Measurements from ENCODE around the gene GYG2. TPM values are rescaled to one million over a fixed set of nuclear protein-coding genes. Genes with fewer than 3 reads are reported as not detected.

GYG2 gene
- total and polyA plus RNA-seq, 5 donors from 2014 or later = not detected

- Mint-ChIP-seq H3K4me1 (no peaks in the 10 kb centered on the region), H3K27me3 (peaks cover 2% of the 10 kb centered on the region)
These were observed 45.7 kb downstream of the GYG2 start for GRCh38 chrX:2874222-2875135.

GRCh38 chrX:2875136-2875481 is 46.4 kb downstream of the GYG2 start:
- H3K27me3 ChIP-seq (ENCODE audit: control insufficient read depth, insufficient read depth, low read length) = no peaks in the 10 kb centered on the region
- no peaks in the 10 kb centered on the region for H3K9me3 ChIP-seq (ENCODE audit: control insufficient read depth in 2 of 2, low read length in 2 of 2)
- Mint-ChIP-seq H3K4me1 (no peaks in the 10 kb centered on the region), H3K27me3 (peaks cover 5% of the 10 kb centered on the region), H3K9me3 (peaks cover 0 to 10% (median 0%) of the 10 kb centered on the region in 7 donors), H3K4me3 (no peak overlapping the region), H3K27ac (no peak overlapping the region), H3K36me3 (no peaks in the 10 kb centered on the region)
- H3K4me1 ChIP-seq (ENCODE audit: control insufficient read depth, insufficient read depth, low read length, poor library complexity, severe bottlenecking) = no peaks in the 10 kb centered on the region
- no peak for ATAC-seq (ENCODE audit: low read depth in 2 of 2)
- no peaks in the 10 kb centered on the region for H3K36me3 ChIP-seq (ENCODE audit: control insufficient read depth, insufficient read depth, low read length)
- H3K4me3 ChIP-seq (ENCODE audit: low read depth, low read length) = no peak overlapping the region
- no peak overlapping the region for H3K27ac ChIP-seq (ENCODE audit: insufficient read depth, low read length, poor library complexity, severe bottlenecking)
- no peak for DNase-seq

More at GRCh38 chrX:2874222-2875135, 45.7 kb downstream of the GYG2 start:
- no peaks in the 10 kb centered on the region for H3K4me1 ChIP-seq (ENCODE audit: control insufficient read depth, insufficient read depth, low read length, poor library complexity, severe bottlenecking)
- no peak overlapping the region for H3K27ac ChIP-seq (ENCODE audit: insufficient read depth, low read length, poor library complexity, severe bottlenecking)
- no peak overlapping the region for H3K4me3 ChIP-seq (ENCODE audit: low read depth, low read length)
- DNase-seq (no peak), ATAC-seq (ENCODE audit: low read depth in 2 of 2) (no peak)
- H3K36me3 Mint-ChIP-seq = no peaks in the 10 kb centered on the region
- no peaks in the 10 kb centered on the region for H3K36me3 ChIP-seq (ENCODE audit: control insufficient read depth, insufficient read depth, low read length)
- H3K4me3 Mint-ChIP-seq = no peak overlapping the region
- no peak overlapping the region for H3K27ac Mint-ChIP-seq
- H3K9me3 ChIP-seq (ENCODE audit: control insufficient read depth in 2 of 2, low read length in 2 of 2) = no peaks in the 10 kb centered on the region
- peaks cover 0 to 10% (median 0%) of the 10 kb centered on the region in 7 donors for H3K9me3 Mint-ChIP-seq
- H3K27me3 ChIP-seq (ENCODE audit: control insufficient read depth, insufficient read depth, low read length) = no peaks in the 10 kb centered on the region

- Mint-ChIP-seq H3K27ac (no peak overlapping the region), H3K4me1 (no peaks in the 10 kb centered on the region), H3K36me3 (no peaks in the 10 kb centered on the region), H3K4me3 (no peak overlapping the region), H3K9me3 (peaks cover 0 to 10% (median 0%) of the 10 kb centered on the region in 7 donors), H3K27me3 (peaks cover 5% of the 10 kb centered on the region)
- DNase-seq = no peak
- Histone ChIP-seq H3K4me1 (ENCODE audit: control insufficient read depth, insufficient read depth, low read length, poor library complexity, severe bottlenecking) (no peaks in the 10 kb centered on the region), H3K4me3 (ENCODE audit: low read depth, low read length) (no peak overlapping the region), H3K9me3 (ENCODE audit: control insufficient read depth in 2 of 2, low read length in 2 of 2) (no peaks in the 10 kb centered on the region), H3K27me3 (ENCODE audit: control insufficient read depth, insufficient read depth, low read length) (no peaks in the 10 kb centered on the region), H3K27ac (ENCODE audit: insufficient read depth, low read length, poor library complexity, severe bottlenecking) (no peak overlapping the region), H3K36me3 (ENCODE audit: control insufficient read depth, insufficient read depth, low read length) (no peaks in the 10 kb centered on the region)
- ATAC-seq (ENCODE audit: low read depth in 2 of 2) = no peak
These were observed 47.2 kb downstream of the GYG2 start for GRCh38 chrX:2875798-2876399.

- no peak overlapping the region for H3K27ac Mint-ChIP-seq
- H3K4me3 Mint-ChIP-seq = no peak overlapping the region
- Histone ChIP-seq H3K4me3 (ENCODE audit: low read depth, low read length) (no peak overlapping the region), H3K27ac (ENCODE audit: insufficient read depth, low read length, poor library complexity, severe bottlenecking) (no peak overlapping the region), H3K9me3 (ENCODE audit: control insufficient read depth in 2 of 2, low read length in 2 of 2) (no peaks in the 10 kb centered on the region), H3K36me3 (ENCODE audit: control insufficient read depth, insufficient read depth, low read length) (no peaks in the 10 kb centered on the region), H3K27me3 (ENCODE audit: control insufficient read depth, insufficient read depth, low read length) (no peaks in the 10 kb centered on the region), H3K4me1 (ENCODE audit: control insufficient read depth, insufficient read depth, low read length, poor library complexity, severe bottlenecking) (no peaks in the 10 kb centered on the region)
- H3K9me3 Mint-ChIP-seq = peaks cover 0 to 5% (median 0%) of the 10 kb centered on the region in 7 donors
- no peaks in the 10 kb centered on the region for H3K36me3 Mint-ChIP-seq
- DNase-seq (no peak), ATAC-seq (ENCODE audit: low read depth in 2 of 2) (no peak)
- H3K27me3 Mint-ChIP-seq = peaks cover 10% of the 10 kb centered on the region
- no peaks in the 10 kb centered on the region for H3K4me1 Mint-ChIP-seq
These were observed 49.8 kb downstream of the GYG2 start for GRCh38 chrX:2878563-2878962.

GRCh38 chrX:2879670-2880069 is 50.9 kb downstream of the GYG2 start:
- no peaks in the 10 kb centered on the region for H3K36me3 ChIP-seq (ENCODE audit: control insufficient read depth, insufficient read depth, low read length)
- DNase-seq = no peak
- peaks cover 0 to 4% (median 0%) of the 10 kb centered on the region in 7 donors for H3K9me3 Mint-ChIP-seq
- no peaks in the 10 kb centered on the region for H3K36me3 Mint-ChIP-seq
- H3K27ac Mint-ChIP-seq = no peak overlapping the region
- H3K27me3 ChIP-seq (ENCODE audit: control insufficient read depth, insufficient read depth, low read length) = no peaks in the 10 kb centered on the region
- no peak overlapping the region for H3K4me3 ChIP-seq (ENCODE audit: low read depth, low read length)
- H3K27ac ChIP-seq (ENCODE audit: insufficient read depth, low read length, poor library complexity, severe bottlenecking) = no peak overlapping the region
- no peak overlapping the region for H3K4me3 Mint-ChIP-seq
- no peak for ATAC-seq (ENCODE audit: low read depth in 2 of 2)
- no peaks in the 10 kb centered on the region for H3K4me1 Mint-ChIP-seq
- no peaks in the 10 kb centered on the region for H3K4me1 ChIP-seq (ENCODE audit: control insufficient read depth, insufficient read depth, low read length, poor library complexity, severe bottlenecking)
- peaks cover 10% of the 10 kb centered on the region for H3K27me3 Mint-ChIP-seq
- H3K9me3 ChIP-seq (ENCODE audit: control insufficient read depth in 2 of 2, low read length in 2 of 2) = no peaks in the 10 kb centered on the region

- Mint-ChIP-seq H3K4me1 (peaks cover 0 to 2% (median 1%) of the 10 kb centered on the region in 4 donors), H3K27me3 (peaks cover 13% of the 10 kb centered on the region), H3K9me3 (peaks cover 0 to 3% (median 0%) of the 10 kb centered on the region in 7 donors), H3K4me3 (no peak overlapping the region), H3K27ac (no peak overlapping the region), H3K36me3 (no peaks in the 10 kb centered on the region)
- Histone ChIP-seq H3K4me1 (ENCODE audit: control insufficient read depth, insufficient read depth, low read length, poor library complexity, severe bottlenecking) (no peaks in the 10 kb centered on the region), H3K27ac (ENCODE audit: insufficient read depth, low read length, poor library complexity, severe bottlenecking) (no peak overlapping the region), H3K27me3 (ENCODE audit: control insufficient read depth, insufficient read depth, low read length) (no peaks in the 10 kb centered on the region), H3K9me3 (ENCODE audit: control insufficient read depth in 2 of 2, low read length in 2 of 2) (no peaks in the 10 kb centered on the region), H3K4me3 (ENCODE audit: low read depth, low read length) (no peak overlapping the region), H3K36me3 (ENCODE audit: control insufficient read depth, insufficient read depth, low read length) (no peaks in the 10 kb centered on the region)
- DNase-seq = no peak
- no peak for ATAC-seq (ENCODE audit: low read depth in 2 of 2)
These were observed 55.0 kb downstream of the GYG2 start for GRCh38 chrX:2883770-2884169.

- Histone ChIP-seq H3K27ac (ENCODE audit: insufficient read depth, low read length, poor library complexity, severe bottlenecking) (no peak overlapping the region), H3K27me3 (ENCODE audit: control insufficient read depth, insufficient read depth, low read length) (no peaks in the 10 kb centered on the region), H3K4me3 (ENCODE audit: low read depth, low read length) (no peak overlapping the region), H3K9me3 (ENCODE audit: control insufficient read depth in 2 of 2, low read length in 2 of 2) (no peaks in the 10 kb centered on the region), H3K36me3 (ENCODE audit: control insufficient read depth, insufficient read depth, low read length) (no peaks in the 10 kb centered on the region), H3K4me1 (ENCODE audit: control insufficient read depth, insufficient read depth, low read length, poor library complexity, severe bottlenecking) (no peaks in the 10 kb centered on the region)
- H3K4me3 Mint-ChIP-seq = no peak overlapping the region
- H3K27me3 Mint-ChIP-seq = peaks cover 6% of the 10 kb centered on the region
- no peaks in the 10 kb centered on the region for H3K36me3 Mint-ChIP-seq
- peaks cover 0 to 14% (median 4%) of the 10 kb centered on the region in 4 donors for H3K4me1 Mint-ChIP-seq
- H3K9me3 Mint-ChIP-seq = peaks cover 0 to 5% (median 0%) of the 10 kb centered on the region in 7 donors
- ATAC-seq (ENCODE audit: low read depth in 2 of 2) = no peak
- DNase-seq = no peak
- H3K27ac Mint-ChIP-seq = peak overlapping the region in 1 of 3 donors; percentile 77
These were observed 59.6 kb downstream of the GYG2 start for GRCh38 chrX:2888309-2888708.

All from CD4-positive, CD25-positive, alpha-beta regulatory T cell (primary cell).